NCI-H526 (cell line): ENCODE results near the gene ITPRIPL2.

Experiments
- DNase-seq, 2 experiments: peaks; one replicate each; lab custom pipeline; 2025; lab: John Stamatoyannopoulos, UW

ITPRIPL2 gene

DNA sequence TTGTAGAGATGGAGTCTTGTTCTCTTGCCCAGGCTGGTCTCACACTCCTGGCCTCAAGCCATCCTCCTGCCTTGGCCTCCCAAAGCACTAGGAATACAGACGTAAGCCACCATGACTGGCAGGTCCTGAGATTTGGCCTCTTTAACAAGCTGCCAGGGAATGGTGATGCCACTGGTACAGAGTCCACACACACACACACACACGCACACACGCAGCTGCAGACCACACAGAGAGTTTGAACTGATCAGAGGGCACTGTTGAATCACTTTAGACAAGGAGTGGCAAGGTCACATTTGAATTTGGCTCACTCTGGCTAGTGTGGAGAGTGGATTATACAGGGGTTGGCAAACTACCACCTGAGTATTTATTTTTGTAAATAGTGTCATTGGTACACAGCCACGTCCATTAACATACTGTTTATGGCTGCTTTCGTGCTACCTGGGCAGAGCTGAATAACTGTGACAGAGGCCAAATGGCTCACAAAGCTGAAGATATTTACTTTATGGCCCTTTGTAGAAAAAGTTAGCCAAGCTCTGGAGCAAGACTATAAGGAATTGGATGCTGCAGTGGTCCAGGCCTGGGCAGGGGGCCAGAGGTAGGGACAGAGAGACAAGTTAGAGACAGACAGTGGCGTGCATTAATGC, 9.9 kb downstream of the ITPRIPL2 start:
- DNase-seq, result no peak

DNA sequence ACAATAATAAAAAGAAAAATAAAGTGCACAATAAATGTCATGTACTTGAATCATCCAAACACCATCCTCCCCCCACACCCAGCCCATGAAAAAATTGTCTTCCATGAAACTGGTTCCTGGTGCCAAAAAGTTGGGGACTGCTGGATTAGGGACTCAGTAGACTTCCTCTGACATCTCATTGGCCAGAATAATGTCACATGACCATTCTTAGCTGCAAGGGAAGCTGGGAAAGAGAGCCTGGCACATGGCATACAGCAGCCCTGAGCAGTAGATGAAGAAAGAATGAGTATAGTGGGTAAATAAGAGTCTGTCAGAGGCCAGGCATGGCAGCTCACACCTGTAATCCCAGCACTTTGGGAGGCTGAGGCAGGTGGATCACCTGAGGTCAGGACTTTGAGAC, 12.5 kb downstream of the ITPRIPL2 start:
- no peak for DNase-seq

DNA sequence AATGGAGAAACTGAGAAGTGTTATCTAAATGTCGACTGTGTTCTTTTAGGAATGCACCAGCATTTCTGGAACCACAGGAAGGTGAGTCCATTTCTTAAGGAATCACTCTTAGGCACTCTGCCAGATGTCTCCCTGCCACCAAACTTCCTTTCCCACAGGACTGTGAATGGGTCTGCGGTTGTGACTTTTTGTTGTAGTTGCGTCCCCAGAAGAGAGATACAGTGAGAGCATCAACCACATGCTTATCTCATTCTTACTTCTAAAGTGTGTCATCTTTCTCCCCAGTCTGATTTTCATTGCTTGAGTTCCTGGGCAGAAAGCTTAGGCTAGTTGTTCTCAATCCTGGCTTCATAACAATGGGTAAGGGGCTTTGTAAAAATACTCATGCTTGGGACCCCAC, 13.4 kb downstream of the ITPRIPL2 start:
- DNase-seq, result no peak

DNA sequence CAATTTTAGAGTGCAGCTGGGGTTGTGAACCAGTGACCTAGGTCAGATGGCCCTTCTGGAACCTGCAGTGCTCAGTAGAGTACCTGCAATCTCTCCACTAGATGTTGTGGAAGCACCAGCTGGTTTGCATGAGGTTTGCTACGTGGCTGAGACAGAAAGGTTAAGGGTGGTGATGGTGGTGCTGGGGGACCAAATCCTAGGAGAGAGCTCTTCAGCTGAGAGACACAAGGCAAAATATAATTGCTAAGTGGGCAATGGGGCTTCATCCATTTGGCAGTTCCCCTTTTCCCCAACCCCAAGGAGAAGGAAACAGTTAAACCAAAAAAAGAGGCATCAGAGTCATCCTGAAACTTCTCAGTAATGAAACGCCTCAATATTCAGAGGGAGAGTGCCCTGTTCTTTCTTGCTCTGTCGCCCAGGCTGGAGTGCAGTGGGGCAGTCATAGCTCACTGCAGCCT, 13.9 kb downstream of the ITPRIPL2 start:
- no peak for DNase-seq

DNA sequence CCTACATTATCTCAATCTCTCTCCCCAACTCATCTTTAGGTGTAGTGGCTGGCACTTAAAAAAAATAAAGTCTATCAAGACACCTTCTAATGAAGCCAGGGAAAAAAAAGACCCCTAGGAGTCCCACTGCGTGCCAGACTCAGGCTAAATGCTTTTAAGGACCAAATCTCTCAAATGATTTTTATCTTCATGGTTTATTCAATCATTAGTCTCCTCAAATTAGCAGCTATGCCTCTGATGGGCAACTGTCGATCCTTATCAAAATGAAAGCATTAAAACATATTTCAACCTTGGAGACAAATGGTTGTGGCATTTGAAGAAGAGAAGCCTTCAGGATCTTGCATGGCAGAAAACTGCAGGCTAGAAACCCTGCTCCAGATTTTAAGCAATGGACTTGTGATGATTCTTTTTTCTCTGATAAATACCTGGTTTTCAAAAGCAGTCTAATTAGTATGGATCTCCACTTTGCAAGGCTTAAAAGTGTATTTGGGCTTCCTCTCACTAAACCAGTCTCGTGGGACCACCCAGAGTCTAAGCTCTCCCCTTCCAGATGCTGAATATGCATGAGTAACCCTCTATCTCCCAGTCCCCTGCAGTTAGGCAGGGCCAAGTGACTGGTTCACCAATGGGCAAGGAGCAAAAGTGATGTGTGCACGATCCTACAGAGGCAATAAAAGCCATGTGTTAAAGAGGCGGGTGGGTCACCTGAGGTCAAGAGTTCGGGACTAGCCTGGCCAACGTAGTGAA, 14.9 kb downstream of the ITPRIPL2 start:
- no peak for DNase-seq

DNA sequence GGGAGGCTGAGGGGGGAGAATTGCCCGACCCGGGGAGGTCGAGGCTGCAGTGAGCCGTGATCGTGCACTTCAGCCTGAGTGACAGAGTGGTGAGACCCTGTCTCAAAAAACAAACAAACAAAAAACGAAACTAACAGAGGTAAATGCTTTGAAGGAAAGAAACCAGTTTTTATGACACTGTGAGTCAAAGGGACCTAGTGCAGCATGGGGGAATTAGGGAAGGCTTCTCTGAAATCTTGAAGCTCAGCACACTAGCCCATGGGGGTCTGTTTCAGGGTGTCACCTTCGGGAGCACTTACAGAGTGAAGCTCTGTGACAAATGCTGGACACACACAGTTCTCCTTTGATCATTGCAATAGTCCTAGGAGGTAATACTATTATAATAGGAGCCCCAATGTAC, 16.6 kb downstream of the ITPRIPL2 start:
- no peak for DNase-seq

DNA sequence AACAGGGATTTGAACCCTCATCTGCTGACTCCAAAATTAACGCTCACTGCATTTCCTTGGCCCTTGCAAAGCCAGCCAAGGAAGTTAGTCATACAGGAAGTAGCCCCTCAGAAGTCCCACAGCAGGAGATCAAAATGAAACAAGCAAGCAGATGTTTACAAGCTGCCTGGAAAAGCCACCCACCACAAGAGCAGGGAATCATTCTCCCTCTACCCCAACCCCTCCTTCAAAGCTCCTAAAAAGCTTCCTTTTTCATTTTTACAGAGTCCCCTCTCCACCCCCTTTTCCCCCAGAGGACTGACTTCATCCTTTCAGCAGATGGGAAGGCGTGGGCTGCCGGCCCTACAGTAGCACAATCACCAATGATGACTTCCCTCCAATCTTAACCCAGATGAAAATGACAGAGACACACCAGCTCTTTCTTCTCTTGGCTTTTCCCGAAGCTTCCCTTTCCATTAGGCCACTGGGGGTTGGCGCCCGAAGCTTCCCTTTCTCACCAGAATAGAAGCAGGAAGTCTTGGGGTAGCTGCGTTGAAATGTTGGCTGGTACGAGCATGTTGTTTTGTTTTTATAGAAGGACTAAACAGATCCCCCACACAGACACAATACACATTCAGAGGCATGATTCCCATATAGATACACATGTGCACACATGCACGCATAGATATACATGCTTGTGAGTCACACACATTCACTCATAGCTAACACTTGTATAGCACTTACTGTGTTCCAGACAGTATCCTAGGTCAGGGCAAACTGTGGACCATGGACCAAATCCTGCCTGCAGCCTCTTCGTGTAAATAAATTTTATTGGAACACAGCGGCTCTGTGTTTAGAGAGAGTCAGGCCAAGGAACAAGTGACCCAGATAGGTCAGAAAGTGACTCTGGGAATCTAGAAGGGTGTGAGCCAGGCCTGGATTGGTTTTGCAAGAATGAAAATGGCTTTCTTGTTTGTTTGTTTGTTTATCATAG, 17.4 kb downstream of the ITPRIPL2 start:
- no peak for DNase-seq

DNA sequence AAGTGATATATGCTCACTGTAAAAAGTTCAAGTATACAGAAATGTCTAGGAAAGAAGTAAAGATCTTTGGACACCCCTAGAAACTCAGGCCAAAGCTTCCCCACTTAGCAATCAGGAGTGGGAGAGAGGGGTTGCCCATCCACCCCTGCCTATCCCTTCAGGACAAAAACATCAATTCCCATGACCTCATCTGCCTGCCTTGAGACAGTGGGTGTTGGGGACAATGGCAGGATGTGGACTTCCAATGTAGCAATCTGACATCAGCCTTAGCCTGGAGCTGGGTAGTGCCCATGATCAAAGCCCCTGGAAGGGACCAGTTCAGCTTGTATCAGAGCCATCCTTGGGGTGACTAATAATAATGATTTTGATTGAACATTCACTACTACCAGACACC, 18.1 kb downstream of the ITPRIPL2 start:
- no peak for DNase-seq

DNA sequence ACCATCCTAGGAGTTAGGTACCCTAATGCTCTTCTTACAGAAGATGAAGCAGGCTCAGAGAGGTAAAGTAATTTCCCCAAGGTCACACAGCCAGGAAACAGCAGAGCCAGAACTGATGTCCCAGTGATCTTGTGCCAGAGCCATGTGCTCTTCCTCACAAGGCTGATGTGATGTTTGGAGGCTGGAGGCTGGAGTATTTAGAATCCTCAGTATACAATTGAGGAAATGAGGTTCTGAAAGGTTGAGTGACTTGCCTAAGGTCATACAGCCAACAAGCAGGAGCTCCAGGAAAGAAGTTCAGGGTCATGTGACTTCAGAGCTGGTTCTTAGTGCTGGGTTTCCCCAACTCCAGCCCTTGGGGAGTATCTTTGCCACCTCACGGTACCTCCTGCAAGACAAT, 18.5 kb downstream of the ITPRIPL2 start:
- DNase-seq, result no peak

DNA sequence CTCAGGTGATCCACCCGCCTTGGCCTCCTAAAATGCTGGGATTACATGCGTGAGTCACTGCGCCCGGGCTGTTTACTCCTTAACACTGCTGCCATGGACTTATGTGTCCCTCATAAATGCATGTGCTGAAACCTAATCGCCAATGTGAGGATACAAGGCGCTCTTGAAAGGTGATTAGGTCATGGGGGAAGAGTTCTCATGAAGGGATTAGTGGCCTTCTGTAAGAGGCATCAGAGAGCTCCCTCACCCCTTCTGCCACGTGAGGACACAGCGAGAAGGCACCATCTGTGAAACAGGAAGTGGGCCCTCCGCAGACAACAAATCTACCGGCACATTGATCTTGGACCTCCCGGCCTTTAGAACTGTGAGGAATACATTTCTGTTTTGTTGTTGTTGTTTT, 19.1 kb downstream of the ITPRIPL2 start:
- DNase-seq, result no peak

DNA sequence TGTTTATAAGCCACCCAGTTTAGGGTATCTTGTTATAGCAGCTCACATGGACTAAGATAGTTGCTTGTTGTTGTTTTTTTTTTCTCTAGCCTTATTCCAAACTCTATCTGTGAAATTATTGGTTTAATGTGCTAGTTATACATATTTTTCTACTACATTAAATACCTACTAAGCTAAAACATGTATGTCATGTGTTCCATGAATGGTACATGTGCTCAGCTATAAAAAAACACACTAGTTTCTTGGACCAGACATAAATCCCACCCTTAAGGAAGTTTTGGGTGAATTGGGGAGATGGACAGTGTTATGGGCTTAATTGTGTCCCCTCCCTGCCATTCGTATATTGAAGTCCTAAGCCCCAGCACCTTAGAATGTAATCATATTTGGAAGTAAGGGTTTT, 19.8 kb downstream of the ITPRIPL2 start:
- DNase-seq, result no peak

DNA sequence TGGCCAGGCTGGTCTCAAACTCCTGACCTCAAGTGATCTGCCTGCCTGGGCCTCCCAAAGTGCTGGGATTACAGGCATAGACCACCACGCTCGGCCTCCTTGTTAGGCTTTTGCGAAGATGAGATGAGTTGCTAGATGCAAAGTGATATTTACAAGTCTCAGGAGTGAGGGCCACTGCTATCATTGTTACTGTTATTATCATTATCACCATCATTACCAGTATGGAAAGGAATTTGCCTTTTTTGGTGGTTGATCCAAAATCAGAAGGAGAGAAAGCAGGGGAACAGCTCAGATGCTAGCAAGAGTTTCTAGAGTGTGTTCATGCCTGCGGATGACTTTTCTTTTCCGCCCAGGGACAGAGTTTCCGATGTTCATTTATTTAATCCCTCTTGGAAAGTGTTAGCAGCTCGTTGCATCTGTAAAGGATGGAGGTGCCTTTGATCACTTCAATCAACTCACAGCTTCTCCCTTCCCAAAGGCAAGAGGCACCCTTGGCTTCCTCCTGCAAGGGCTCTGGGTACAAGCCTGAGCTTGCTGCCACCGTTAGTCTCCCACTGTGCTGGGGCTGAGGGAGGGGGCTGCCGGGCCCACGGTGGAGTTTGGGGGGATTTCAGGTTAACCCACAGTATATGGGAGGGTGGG, 21.6 kb downstream of the ITPRIPL2 start:
- DNase-seq, result no peak

DNA sequence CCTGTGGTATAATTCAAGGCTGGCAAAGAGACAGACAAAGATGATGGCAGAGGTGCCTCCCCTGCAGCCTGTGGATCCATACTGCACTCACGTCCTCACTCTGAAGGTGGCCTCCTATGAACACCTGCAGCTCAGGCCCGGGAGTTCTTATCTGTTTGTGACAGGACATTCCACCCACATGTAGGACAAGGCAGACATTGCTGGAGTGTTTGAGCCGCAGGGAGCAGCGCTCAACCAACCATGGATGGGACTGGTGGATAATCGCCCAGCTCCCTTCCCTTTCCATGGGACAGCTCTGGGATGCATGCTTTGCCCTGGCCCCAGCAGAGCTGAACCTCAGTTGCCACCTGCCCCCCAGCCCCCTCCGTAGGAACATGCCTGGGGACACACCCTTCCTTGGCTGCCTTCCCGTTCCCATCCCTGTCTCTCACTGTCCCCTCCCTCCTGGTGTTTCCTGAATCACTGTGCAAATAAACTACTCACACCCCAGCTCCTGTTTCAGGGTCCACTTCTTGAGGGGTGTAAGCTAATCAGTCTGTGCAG, 22.2 kb downstream of the ITPRIPL2 start:
- DNase-seq, result no peak

DNA sequence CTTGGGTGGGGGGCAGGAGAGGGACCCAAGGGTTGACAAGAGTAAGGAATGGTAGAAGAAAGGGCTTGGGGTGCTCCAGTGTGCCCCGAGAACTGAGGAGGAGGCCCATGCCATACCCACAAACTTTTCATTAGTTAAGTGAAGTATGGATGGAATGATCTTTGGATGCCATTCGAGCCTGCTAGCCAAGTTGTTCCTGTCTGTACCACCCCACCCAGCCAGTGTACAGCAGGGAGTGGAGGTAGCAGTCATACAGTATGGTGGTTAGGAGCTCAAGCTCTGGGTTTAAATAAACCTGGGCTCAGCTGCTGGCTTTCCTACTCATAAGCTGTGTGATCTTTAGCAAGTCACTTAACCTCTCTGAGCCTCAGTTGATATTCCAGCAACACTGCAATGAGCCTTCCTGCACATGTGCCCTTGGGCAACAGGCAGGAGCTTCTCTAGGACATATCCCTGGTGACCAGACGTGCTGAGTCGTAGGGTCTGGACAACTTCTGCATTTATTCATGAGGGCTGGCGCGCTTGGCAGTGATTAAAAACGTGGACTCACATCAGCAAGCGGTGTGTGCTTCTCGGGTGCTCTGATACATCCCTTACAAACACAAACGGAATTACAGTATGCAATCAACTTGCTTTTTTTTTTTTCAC, 22.9 kb downstream of the ITPRIPL2 start:
- no peak for DNase-seq

DNA sequence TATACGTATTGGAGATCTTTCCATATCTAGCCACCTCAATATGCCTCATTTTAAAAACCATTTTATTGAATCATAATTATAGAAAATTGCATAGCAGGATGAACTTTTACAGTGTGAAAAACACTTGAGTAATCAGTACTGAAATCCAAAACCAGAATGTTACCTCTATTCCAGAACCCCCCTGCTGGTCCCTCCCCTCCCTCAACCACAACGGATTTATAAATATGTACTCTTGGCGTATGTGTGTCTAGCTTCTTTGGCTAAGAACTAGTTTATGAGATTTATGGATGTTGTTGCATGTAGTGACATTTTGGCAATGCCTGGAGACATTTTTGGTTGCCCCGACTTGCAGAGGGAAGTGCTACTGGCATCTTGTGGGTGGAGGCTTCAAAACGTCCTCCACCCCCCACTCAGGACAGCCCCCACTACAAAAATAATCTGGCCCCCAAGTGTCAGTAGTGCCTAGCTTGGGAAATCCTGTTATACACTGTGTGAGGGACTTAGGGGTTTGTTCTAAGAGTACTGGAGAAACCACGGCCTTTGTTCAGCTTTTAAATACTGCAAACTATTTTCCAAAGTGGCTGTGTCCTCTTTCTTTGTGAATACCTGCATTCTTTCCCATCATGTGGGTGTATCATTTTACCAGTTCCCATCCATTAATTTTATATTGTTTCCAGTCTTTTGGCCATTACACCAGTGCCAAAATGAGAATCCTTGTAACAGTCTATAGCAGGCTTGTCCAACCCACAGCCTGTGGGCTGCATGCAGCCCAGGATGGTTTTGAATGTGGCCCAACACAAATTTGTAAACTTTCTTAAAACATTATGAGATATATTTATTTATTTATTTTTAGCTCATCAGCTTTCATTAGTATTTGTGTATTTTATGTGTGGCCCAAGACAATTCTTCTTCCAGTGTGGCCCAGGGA, 23.7 kb downstream of the ITPRIPL2 start:
- no peak for DNase-seq

DNA sequence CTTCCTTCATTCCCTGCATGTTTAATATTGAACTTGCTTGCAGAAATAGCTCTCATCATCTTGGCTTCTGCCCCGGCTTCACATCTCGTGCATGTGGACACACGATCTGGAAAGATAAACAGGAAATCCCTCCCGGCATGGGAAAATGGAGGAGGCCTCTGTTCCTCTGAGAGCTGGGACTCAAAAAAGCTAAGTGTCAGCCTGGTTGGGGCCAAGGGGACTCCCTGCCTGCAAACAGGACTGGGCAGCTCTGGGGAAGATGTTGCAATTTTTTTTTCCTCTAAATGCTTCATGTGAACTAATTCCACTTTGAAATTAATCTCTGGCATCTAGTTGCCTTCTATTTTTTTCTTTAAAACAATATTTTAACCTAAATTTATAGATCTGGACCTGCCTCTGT, 24.8 kb downstream of the ITPRIPL2 start:
- no peak for DNase-seq

DNA sequence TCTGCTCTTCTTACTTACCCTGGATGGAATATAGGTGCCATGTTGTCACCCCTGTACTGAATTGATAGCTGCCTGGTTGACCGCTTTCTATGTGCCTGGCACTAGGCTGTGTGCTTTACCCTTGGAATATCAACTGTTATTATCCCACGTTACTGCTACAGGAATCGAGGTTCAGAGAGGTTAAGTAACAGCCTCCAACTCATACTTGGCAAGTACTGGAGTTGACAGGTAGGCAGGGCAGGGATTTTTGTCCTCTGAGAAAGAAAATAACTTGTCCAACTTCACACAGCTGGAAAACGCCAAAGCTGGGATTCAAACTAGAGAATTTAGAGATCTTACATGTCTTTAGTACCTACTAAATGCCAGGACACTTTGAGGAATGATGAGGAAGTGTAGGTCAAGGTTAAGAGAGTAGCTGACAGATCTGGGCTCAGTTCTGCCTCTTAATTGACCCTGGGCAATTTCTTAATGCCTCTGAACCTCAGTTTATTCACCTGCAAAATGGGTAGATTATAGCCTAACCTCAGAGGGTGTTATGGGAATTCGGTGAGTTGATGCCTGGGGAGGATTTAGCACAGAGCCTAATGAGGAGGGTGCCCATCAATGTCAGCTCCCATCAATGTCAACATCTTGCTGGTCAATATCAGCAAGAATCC, 25.8 kb downstream of the ITPRIPL2 start:
- DNase-seq, result no peak

DNA sequence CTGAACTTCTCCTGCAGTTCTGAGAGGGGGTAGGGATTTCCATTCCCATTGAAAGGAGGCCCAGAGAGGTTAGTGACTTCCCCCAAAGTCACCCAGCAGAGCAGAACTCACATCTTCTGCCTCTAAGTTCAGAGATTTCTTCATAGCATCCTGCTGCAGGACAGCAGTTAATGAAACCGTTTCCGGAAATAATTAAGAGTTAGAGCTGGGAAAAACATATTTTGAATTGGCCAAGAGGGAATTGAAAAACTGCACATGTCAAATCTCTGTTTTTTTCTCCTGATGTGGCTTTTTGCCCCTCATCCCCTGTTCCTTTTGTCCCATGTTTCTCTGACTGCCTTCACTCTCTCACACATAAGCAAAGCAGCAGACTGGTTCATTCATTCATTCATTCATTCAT, 26.6 kb downstream of the ITPRIPL2 start:
- DNase-seq, result no peak

DNA sequence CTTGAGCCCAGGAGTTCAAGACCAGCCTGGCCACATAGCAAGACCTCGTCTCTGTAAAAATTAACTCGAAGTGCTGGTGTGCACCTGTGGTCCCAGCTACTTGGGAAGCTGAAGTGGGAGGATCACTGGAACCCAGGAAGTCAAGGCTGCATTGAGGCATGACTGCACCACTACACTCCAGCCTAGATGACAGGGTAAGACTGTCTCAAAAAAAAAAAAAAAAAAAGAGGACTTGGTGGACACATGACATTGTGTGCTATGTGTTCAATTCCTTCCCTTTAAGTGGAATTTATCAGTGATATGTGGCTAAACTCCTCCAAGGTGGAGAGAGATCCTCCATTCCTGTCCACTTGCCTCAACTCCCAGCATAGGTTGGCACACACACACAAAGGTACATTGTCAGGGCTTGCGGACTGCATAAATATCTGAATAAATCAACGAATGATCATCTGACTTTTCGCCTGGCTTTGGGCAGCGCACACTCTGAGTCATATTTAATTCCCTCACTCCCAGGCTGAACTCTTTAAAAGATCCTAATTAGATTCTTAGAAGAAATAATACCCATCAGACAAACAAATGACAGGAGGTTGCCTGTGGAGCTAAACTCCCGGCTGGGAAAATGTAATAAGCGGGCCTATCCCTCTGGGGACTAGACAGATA, 29.3 kb downstream of the ITPRIPL2 start:
- DNase-seq, result no peak
